Stimulated activated CD8-positive, alpha-beta memory T cell treated with anti-CD3 and anti-CD28 coated beads, Interleukin-2, amount 100 ng/mL, for 1 hour (primary cell): ENCODE results near the gene NDRG3.
"Not testable (repeated sequence)": the region's sequence is repeated elsewhere in the genome, so short reads cannot be mapped to it uniquely, and the experiment has no call there.

Experiments used
- DNase-seq, 2 donors: peaks; one replicate each; pipeline ENCODE4 v3.0.0-alpha.2; 2020; ENCODE audit warnings: low read depth in 2 of 2

Gene NDRG3

DNA sequence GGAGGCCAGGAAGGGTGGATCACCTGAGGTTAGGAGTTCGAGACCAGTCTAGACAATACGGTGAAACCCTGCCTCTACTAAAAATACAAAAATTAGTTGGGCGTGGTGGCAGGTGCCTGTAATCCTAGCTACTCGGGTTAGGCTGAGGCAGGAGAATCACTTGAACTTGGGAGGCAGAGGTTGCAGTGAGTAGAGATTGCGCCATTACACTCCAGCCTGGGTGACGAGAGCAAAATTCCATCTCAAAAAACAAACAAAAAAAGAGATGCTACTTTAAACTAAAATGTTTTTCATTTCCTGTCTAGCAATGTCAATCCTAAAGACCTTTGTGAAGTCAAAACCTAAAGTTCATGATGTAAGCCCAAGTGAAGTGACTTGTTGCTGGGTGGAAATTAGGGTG lies 14.8 kb upstream of the NDRG3 start:
- DNase-seq: no peak

DNA sequence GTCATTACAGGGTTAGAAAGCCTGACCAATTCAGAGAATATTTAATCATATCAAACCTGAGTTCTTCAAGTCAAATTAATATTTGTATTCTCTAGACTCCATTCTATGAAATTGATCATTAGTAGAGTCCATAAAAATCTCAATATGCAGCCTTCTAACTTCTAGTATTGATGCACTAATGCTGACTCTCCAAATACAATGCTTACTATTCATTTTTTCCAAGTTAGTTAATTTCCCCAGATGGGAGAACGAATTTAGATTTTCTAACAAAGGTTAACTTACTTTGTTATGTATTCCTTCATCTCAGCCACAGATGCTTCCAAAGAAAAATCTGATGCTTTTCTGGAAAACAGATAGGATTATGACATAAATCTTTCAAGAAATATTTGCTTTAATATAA lies 12.4 kb upstream of the NDRG3 start:
- DNase-seq: no peak

DNA sequence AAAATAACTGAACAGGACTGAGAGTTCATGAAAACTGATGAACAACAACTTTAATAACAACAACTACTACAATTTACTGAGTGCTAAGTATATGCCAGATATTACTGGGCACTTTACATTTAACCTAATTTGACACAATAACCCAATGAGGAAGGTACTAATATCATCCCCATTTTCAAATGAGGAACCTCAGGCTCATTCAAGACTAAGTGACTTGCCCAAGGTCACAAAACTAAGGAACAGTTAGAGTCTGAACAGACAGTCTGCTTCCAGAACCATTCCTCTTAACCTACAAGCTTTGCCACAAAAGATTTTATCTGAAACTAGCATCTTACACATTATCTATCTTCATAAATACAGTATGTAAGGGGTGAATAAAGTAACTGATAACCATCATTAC lies 10.6 kb upstream of the NDRG3 start:
- no peak for DNase-seq

DNA sequence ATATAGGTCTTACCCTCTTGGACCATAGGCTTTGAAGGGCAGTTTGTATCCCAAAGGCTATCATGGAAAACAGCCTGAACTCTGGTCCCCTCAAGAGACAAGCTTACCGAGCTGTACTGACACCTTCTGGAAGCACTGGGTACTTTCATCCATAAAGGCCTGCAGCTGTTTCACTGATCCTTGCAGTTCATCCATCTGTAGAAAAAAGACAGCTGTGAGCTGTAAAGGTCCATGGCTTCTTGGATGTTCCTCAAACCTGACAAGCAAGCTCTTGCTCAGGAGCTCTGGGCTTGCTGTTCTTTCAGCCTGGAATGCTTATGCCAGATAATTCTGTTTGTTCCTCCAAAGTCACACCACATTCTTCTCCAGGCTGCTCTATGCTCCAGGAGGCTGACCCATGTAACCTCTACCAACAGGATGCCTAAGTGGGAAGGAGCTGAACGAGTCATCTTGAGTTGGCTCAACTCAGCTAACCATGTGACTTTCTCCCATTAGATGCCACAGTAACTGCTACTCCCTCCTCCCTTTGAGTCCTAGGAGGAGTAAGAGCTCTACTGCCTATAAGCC lies 8.8 kb upstream of the NDRG3 start:
- DNase-seq: no peak

DNA sequence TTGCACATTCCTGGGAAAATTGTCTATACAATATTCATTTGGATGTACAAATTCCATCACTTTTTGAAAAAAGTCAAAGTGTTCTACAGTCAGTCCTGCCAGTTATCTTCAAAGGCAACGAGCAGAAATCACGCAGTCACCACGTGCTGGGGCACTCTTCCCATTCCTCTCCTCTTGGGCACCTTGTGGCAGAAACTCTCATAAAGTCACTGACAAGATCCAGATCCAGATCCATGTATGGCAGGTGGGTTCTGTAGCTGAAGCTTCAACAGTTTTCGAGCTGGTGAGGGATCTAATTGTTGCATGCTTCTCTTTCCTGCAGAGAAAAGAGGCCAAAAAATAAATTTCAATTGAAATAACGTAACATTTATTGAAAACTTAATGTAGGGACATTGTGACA lies 6.7 kb upstream of the NDRG3 start:
- DNase-seq: no peak

DNA sequence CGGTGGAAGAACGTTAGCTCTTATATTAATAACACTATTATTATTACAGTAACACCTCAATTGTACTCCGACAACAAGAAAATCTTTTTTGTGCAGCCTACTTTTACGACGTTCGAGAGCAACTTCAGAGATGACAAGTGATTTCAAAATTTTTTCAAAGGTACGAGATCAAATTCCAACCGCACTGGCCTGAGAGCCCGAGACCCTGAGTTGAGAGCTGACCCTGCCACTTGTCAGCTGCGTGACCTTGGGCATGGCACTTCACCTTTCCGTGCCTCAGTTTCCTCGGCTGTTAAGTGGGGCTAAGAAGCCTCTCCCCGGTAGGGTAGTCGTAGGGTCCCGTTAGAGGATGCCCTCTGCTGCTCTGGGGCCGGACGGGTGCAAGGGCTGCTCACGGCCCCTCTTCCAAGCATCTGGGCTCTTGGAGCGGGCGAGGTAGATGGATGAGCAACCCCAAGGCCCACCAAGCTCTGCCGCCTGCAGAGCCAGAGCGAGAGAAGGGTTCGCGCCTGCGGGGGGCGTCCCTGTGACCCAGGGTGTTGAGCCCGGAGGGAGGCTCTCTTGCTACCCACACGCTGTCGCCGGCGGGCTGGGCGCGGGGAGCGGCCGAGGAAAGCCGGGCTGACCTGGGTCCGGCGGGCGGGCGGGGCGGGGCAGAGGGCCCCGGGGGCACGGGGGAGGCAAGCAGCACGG lies 510 bp downstream of the NDRG3 start:
- DNase-seq: no peak

DNA sequence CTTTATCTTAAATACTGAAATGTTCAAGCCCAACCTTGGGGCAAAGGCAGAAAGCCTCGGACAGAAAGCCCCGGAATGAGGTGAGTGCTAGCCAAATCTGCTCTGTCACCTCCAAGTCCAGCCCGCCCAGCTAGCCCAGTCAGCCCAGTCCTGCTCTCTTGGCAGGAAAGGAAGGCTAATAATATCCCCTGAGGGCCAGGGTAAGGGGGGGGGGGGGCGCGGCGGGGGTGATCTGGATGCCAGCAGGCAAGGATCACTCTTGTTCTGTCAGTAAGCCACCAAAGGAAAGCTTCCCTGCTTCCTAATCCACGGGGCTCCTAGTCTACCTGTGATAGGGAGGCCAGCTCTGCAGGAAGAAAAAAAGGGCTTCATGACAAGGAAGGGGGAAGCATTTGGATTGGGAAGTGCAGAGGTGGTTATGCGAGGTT lies 1.1 kb downstream of the NDRG3 start:
- DNase-seq: no peak

DNA sequence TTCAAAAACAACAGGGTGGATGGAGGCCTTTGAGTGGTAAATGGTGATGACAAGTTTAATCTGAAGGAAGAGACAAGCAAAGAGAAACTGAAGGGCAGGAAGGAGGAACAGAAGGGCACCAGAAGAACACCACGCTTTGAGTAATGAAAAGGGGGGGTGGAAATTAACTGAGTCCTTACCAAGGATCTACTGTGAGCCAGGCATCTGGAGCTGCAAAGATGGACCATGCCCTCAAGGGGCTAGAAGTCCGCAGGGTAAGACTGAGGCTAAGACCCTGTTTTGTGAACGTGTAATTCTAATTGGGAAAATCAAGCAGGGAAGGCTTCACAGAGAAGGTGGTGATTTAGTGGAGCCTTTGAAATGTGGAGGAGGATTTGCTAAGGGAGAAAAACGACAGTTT lies 1.6 kb downstream of the NDRG3 start:
- DNase-seq: no peak

DNA sequence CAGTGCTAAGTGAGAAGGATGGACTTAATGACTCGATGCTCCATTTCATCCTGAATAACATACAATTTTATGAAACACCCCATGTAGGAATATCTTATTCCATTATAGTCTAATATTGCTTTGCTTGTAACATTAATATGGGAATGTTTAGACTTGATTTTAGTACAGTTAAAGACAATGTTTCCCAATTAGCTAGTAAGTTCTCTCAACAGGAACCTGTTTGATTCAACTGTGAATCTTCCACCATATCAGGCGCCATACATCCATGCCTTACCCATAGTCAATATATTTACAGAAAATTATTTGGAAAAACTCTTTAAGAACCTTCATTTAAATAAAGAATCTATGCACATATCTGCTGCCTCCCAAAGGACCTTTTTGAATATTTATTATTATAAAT lies 3.3 kb downstream of the NDRG3 start:
- DNase-seq: no peak

DNA sequence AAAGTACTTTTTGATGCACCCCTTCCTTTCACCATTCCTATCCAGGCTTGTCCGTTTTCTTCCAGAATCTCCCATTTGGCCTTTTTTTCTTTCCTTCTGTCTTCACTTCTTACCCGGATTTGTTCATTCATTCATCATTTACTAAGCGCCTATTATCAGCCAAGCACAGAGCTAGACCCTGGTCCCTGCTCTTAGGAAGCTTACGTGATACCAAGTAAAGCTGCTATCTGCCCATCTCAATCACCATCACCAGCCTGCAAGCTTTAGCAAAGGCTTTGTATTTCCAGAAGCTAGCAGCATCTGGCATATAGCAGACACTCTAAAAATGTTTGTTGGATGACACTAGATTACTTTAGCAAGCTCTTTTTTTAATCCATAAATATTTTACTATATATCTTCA lies 4.8 kb downstream of the NDRG3 start:
- DNase-seq: no peak

DNA sequence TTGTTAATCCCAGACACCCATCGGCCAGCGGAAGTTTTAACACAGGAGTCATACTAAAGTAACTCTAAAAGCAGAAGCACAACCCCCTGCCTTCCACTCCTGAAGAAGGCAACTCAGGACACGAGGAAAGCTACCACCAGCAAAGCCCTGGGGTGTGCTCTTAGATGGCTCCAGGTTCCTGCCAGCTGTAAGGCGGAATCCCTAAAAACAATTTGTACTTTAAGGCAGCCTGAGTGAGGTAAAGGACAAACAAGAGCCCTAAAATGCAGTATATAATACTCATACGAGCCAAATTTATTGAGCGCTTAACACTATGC lies 8.7 kb downstream of the NDRG3 start:
- DNase-seq: no peak

DNA sequence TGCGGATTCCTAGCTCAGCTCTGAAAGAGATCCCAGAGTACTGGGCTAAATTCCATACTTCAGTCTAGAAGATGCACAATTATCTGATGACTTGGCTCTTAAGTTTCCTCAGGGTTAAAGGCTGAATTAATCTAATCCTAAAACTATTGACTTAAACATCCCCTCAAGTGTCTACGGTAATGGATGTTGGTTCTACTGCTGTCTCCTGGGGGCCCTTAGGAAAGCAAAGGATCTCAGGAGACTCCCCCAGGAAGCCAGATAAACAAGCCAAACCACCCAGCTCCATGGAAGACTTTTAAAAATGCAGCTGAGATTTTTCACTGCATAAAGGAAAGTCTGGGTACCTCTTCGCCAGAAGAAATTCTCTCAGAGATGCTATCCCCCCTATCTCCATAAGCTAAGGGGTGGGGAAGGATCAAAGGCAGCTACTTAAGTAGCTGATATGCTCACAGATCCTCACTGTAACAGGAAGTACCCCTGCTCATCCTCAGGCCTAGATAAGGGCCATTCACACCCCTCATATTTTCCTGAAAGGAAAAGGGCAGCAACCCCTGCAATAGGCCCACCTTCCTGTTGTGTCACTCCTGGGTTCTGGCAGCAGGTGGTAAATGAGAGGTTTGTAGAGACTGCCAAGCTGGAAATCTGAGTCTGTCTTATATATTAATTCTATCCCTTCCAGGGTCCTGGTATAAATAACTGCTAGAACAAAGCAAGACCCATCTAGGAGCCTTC lies 9.3 kb downstream of the NDRG3 start:
- DNase-seq: no peak

DNA sequence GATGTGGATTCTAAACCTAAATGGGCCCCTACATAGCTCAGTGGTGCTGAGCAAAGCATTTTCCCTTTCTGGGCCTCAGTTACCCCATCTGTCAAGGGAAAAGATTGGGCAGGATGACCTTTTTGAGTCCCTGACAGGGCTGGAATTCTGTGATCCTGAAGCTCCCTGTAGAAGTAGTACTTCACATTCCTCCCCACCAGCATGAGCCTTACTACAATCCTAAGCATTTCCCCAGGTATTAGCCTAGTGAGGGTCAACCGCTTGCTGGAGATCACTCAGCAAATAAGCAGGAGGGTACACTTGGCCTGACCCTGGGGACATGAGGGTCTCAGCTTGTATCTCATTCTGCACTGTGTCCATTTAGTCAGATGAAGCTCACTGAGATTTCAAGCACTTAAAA lies 13.4 kb downstream of the NDRG3 start:
- DNase-seq: no peak

DNA sequence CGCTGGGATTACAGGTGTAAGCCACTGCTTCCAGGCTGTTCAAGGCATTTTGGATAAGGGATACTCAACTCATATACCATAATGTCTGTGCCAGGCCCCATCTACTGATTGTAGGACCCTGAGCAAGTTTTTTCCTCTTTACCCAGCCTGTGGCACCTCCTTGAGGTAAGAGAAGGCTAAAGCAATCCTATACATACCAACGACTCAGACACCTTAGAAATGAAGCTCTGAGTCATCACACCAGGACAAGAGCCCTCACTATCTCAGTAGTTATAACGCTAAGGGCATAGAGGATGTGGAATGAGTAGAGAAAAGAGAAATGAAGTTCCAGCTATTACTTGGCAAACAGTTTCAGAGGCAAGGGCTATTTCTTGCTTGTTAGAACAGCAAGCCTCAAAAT lies 16.9 kb downstream of the NDRG3 start:
- no peak for DNase-seq

DNA sequence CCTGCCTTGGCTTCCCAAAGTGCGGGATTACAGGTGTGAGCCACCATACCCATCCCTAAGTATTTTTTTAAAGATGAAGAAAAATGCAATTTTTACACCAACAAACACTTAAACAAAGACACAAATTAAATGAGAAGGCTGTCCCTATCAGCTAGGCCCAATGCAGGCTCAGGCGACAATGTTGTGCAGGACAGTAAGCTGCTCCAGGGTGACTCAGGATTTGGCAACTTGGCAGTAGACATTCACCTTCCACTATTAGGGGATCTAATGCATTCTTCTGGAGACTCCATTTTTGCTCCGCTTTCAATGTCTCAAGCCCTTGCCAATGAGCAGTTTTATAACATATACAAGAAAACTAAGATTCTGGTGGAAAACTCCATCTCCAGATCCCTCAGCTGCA lies 19.7 kb downstream of the NDRG3 start:
- no peak for DNase-seq

DNA sequence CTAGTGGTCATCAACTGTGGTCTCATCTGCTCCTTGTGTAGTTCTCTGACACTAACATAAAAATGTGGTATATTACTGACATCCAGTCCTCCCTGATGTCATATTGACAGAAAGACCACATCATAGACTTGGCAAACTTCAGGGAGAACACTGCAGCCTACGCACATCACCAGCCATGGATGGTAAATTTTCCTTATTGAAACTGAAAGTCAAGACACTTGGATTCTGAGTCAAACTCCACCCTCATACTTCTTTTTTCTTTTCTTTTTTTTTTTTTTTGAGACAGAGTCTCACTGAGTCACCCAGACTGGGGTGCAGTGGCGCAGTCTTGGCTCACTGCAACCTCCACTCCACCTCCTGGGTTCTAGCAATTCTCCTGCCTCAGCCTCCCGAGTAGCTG lies 25.4 kb downstream of the NDRG3 start:
- DNase-seq: no peak

DNA sequence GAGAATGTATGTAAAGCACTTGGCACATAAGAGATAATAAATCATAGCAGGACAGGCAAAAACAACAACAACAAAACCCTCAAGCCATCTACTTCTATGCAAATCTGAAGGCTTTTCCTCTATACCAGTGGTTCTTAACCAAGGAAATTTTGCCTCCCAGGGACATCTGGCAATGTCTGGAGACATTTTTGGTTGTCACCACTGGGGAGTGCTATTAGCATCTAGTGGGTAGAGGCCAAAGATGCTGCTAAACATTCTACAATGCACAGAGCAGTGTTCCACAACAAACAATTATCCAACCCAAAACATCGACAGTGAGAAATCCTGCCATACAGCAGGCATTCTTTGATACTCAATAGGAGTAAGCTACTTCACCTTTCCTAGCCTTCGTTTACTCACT lies 28.2 kb downstream of the NDRG3 start:
- DNase-seq: no peak

DNA sequence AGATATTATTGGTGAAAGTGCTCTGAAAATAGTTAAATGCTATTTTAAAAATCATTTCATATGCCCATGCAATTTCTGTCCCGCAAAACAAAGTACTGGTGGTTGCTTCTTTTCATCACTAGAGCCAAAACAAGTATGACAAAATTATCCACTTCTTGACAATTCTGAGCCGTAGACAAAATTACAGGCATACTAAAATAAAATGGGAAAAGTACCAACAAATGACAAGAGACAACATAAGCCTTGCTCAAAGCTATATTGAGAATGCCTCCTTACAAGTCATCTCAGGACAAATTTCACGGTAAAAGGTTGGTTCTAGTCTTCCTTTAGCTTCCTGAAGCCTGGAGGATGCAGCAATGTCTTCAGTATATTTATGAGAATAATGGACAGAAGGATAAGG lies 28.9 kb downstream of the NDRG3 start:
- DNase-seq: no peak

DNA sequence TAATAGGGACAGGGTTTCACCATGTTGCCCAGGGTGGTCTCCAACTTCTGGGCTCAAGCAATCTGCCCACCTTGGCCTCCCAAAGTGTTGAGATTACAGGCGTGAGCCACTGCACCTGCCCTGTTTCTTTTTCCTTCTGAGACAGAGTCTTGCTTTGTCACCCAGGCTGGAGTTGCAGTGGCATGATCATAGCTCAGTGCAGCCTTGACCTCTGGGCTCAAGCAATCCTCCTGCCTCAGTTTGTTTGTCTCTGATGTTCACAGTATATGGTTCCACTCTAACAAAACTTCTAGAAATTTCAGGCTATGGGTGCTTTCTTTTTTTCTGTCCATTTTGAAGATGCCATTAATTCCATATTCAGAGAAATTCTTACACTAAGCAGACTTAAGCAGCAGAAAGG lies 33.1 kb downstream of the NDRG3 start:
- no peak for DNase-seq

DNA sequence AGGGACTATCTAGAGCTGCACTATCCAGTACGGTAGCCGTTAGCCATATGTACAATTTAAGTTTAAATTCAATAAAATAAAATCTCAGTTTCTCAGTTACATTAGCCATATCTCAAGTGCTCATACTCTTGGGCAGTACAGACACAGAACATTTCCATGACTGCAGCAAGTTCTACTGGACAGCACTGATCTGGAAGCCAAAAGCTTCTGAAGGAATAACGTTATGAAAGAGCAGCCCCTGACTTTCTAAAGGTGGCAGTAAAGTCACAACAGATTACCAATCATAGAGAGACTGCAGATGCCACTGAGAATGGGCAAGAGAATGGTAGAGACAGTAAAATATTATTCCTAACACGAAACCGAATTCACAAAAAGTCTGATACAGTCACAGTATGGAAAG lies 36.8 kb downstream of the NDRG3 start:
- DNase-seq: no peak

DNA sequence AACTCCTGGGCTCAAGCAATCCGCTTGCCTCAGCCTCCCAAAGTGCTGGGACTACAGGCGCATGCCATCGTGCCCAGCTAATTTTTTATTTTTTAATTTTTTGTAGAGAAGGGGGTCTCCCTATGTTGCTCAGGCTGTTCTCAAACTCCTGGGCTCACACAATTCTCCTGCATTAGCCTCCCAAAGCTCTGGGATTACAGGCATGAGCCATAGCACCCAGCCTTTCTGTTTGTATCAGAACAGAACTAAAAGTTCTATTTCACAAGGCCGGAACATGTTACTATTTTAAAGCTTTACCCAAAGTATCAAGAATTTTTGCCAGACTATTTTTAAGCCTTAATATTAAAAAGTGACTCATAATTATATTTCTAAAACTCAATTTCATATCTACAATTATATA lies 42.4 kb downstream of the NDRG3 start:
- no peak for DNase-seq

DNA sequence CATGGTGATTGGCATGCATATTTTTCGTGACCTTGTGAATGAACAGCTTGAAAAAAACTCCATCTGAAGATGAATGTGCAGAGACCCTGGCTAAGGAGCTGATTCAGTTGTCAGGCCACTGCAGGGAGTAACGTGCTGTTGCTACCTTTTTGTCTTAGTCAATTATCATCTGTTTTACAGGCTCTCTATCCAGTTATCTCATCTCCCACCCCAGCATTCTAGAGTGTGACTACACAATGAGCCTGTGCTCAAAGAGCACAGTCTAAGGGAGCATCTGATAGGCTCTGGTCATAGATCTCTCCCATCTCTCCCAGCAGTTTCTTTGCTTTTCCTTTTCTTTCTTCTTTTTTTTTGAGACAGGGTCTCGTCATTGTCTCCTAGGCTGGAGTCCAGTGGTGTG lies 45.5 kb downstream of the NDRG3 start:
- no peak for DNase-seq

DNA sequence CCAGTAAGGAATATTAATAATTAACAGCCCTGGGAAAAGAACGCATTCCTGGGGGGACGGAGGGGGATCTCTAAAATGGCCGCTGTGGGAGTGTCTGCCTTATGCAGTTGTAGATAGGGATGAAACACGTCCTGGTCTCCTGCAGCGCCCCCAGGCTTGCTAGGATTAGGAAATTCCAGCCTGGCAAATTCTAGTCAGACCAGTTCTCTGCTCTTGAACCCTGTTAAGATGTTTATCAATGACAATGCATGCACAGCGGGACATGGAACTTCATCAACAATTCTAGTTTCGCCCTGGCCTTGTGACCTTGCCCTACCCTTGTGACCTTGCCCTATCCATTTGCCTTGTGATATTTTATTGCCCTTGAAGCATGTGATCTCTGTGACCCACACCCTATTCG lies 50.4 kb downstream of the NDRG3 start:
- DNase-seq: not testable (repeated sequence)

DNA sequence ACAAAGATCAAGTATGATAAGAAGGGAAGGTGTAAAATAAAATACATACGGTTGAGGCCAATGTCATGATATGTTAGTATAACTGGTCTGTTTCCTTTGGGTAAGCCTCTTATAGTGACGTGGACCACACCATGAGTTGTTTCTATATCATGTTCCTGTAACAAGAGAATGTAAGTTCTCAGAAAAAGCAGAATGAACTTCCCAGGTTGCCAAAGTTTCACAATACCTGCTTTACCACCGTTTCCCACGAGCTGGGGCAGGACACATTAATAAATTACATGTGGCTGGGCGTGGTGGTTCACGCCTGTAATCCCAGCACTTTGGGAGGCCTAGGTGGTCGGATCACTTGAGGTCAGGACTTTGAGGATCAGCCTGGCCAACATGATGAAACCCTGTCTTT lies 57.3 kb downstream of the NDRG3 start:
- DNase-seq: no peak
